Effector CD8-positive, alpha-beta T cell (primary cell): ENCODE data around the gene FBXO7.

Source experiments
- DNase-seq: peaks from one replicate; lab custom pipeline; 2025; lab: John Stamatoyannopoulos, UW

The FBXO7 gene

GRCh38 chr22:32531931-32532819, 57.6 kb downstream of the FBXO7 start:
- no peak for DNase-seq

DNA sequence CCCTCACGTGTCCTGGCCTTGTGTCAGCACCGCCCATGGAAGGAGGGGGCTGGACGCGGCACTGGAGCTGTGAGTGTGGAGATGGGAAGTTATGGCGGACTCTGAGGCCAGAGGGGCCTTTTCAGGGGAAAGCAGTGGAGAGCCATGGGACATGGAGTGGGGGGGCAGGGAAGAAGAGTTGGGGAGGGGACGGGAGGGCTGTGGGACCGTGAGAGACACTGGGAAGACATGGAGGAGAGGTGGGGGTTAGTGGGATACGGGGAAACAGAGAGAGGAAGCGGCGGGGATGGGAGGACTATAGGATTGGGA, 58.2 kb downstream of the FBXO7 start:
- DNase-seq = no peak

- no peak for DNase-seq
Measured at GRCh38 chr22:32533265-32534111, 58.9 kb downstream of the FBXO7 start.

GRCh38 chr22:32534252-32535235, 59.9 kb downstream of the FBXO7 start:
- DNase-seq = no peak

DNA sequence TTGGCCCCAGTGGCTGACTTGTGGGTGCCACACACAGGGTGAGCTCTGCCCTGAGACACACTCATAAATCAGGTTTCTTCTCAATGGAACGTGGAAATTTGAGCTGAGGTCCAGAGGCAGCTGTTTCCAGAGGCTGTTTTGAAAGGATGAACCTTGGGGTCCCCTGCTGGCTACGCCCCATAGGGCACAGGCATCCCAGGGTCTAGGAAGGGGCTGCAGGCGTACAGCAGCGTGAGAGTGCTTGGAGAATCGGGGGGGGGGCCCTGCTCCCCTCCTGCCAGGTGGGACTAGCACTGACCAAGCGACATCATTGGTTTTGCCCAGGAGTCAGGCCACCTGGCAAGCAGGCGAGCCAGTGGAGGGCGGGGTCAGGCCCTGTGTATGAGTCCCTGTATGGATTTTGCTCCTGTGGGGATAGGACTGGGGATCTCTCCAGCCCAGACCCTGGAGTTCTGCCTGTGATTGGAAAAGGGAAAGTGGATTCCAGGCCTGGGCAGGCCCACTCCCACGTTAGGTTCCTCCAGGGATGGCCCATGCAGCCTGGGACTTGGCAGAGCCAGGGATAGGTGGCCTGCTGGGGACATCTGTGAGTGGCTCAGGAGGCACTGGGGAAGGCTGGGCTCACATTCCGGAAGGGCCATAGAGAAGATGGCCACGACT, 61.0 kb downstream of the FBXO7 start:
- DNase-seq = no peak

DNA sequence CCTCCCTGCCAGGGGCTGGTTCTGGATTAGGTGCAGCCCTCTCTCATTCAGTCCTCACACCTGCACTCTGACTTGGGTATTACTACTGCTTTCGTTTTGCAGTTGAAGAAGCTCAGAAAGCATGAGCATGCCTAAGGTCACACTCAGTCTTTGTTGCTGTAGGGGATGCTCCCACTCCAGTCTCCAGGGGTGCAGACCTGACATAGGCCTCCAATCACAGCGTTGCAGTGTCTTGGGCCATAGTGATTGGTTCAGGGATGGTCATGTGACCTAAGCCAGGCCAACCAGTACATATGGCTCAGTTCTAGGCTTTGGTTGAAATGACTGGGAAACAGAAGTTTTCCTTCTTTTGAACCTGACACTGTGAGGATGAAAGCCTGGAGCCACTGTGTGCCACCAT, 61.7 kb downstream of the FBXO7 start:
- DNase-seq = no peak

- DNase-seq = no peak
Measured at GRCh38 chr22:32538521-32538920, 63.9 kb downstream of the FBXO7 start.

DNA sequence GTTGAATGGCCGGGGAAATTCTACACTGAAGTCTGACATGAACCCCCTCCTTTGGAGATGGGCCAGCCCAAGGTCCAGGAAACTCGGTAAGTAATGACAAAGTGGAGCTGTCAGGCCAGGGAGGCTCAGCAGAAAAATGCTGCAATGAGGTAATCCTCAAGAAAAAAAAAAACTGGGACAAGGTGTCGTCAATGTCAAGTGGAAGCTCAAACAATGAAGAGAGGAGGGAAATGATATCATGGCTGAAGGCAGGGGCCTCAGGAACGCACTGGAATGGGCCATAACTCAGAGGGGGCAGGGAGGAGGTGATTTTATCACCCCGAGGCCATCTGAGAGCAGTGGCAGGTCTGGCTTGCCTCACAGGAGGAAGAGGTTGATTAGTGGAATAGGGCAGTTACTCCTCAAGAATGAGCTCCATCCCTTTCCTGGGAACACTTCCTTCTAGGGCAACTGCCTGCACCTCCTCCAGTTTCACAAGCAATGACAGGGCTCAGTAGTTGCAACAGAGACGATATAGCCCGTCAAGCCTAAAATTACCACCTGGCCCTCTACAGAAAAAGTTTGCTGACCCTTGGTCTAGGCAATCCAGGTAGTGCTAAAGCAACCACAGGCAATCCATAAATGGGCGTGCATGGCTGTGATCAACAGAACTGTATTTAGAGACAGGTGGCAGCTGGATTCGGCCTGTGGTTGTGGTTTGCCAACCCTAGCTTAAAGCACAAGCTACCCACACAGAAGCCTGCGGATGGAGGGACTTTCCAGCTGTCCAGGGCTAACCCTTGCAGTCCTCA, 65.2 kb downstream of the FBXO7 start:
- DNase-seq = no peak

- no peak for DNase-seq
Measured at GRCh38 chr22:32541481-32541880, 66.9 kb downstream of the FBXO7 start.

GRCh38 chr22:32542066-32542676, 67.6 kb downstream of the FBXO7 start:
- DNase-seq = no peak

DNA sequence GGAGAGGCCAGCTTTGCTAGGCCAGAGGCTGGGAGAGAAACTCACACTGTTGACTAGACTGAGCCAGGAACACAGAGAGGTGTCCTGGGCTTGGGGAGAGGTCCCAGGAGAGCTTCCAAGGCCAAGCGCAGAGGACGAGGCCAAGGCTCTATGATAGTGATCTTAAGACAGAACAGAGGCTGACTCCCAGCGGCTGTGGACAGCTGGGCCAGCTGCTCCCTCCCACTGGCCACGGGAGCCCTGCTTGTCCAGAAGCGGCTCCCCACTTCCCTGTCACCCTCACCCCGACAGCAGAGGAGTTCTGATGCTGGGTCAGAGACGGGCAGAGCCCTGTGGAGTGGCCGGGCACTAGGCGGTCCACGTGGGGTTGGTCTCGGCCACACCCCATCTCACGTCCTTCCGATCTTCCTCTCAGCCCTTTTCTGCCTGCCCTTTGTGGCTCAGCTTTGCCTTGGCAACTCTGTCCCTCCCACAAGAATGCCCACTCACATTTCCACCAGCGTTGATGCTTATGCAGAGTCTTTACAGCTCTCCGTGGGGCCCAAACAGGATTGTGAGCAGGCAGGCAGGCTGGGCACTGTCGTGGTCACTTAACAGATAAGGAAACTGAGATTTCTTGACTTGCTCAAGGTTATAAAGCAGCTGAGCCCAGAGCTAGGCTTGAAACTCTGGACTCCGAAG, 68.2 kb downstream of the FBXO7 start:
- no peak for DNase-seq

GRCh38 chr22:32544953-32545558, 70.4 kb downstream of the FBXO7 start:
- DNase-seq = no peak

- no peak for DNase-seq
Measured at GRCh38 chr22:32545801-32546200, 71.2 kb downstream of the FBXO7 start.

DNA sequence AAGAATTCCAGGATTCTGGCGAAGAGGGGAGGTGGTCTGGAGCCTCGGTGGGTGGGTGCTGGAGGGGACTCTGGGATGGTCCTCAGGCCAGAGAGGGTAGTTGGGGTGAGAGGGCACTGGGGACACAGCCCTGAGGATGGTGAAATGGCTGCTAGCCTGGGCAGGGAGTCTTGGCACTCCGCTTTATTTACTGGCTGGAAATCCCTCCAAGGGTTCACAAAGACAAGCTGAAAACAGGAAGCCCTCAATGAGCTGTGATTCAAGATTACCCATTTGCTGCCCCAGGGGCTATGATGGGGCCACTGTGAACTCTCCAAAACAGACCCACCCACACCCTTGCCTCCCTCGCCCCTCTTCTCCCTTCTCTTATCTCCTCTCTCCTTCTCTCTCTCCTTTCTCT, 71.9 kb downstream of the FBXO7 start:
- no peak for DNase-seq

DNA sequence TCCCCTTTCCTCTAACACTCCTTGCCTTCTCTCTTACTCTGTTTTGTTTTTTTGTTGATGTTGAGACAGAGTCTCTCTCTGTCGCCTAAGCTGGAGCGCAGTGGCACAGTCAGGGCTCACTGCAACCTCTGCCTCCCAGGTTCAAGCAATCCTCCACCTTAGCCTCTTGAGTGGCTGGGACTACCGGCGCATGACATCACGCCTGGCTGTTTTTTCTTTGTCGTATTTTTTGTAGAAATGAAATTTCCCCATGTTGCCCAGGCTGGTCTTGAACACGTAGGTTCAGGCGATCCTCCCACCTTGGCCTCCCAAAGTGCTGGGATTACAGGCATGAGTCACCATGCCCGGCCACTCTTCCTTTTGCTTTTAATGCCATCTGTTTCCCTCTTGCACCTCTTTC, 72.3 kb downstream of the FBXO7 start:
- no peak for DNase-seq

DNA sequence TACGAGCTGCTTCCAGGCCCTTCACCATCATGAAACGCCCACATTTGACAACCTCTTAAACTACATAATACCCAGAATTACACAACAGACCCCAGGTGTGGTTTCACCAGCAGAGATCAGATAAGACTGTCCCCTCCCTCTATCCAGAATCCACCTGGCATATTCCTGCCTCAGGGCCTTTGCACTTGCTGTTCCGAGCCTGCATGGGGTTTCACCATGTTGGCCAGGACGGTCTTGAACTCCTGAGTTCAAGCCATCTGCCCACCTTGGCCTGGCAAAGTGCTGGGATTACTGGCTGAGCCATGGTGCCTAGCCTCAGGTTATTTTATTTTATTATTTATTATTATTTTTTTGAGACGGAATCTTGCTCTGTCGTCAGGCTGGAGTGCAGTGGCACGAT, 73.4 kb downstream of the FBXO7 start:
- DNase-seq = no peak
